Hepatocyte (in vitro differentiated cells): ENCODE results near the gene MAP2K7. TPM values are rescaled to one million over a fixed set of nuclear protein-coding genes. Genes with fewer than 3 reads are reported as not detected.
"Not testable (repeated sequence)": the region's sequence is repeated elsewhere in the genome, so short reads cannot be mapped to it uniquely, and the experiment has no call there.

Experiments
- DNase-seq: peaks from one replicate; pipeline ENCODE4 v3.0.0-alpha.2; 2016; ENCODE audit warnings: low spot score
- H2AFZ ChIP-seq: fragments of 200-600 bp; sonication (generic); 2 replicates; pipeline ENCODE4 v1.6.0; 2016; ENCODE audit warnings: antibody characterized with exemption, mild to moderate bottlenecking
- H3K27ac ChIP-seq: fragments of 200-600 bp; sonication (generic); 2 replicates; pipeline ENCODE4 v1.5.1; 2016; ENCODE audit warnings: mild to moderate bottlenecking
- H3K27me3 ChIP-seq: fragments of 200-600 bp; sonication (generic); 2 replicates; pipeline ENCODE4 v1.6.1; 2016
- H3K36me3 ChIP-seq: fragments of 200-600 bp; sonication (generic); replicated peaks from 2 replicates; pipeline ENCODE4 v1.5.1; 2016; ENCODE audit warnings: low read depth; ENCODE audit not compliant: insufficient read depth
- H3K4me1 ChIP-seq: fragments of 200-600 bp; sonication (generic); 2 replicates; pipeline ENCODE4 v1.5.1; 2016; ENCODE audit warnings: mild to moderate bottlenecking, moderate library complexity; ENCODE audit not compliant: insufficient read depth
- H3K4me2 ChIP-seq: fragments of 200-600 bp; sonication (generic); 2 replicates; pipeline ENCODE4 v1.6.0; 2016
- H3K4me3 ChIP-seq: fragments of 200-600 bp; sonication (generic); 2 replicates; pipeline ENCODE4 v1.5.1; 2016; ENCODE audit warnings: mild to moderate bottlenecking
- H3K79me2 ChIP-seq: fragments of 200-600 bp; sonication (generic); 2 replicates; pipeline ENCODE4 v1.6.0; 2017; ENCODE audit warnings: mild to moderate bottlenecking
- H3K9me2 ChIP-seq: fragments of 200-600 bp; sonication (generic); replicated peaks from 2 replicates; pipeline ENCODE4 v1.6.0; 2017; ENCODE audit warnings: mild to moderate bottlenecking; ENCODE audit not compliant: insufficient read depth
- H3K9me3 ChIP-seq: fragments of 200-600 bp; sonication (generic); 2 replicates; pipeline ENCODE4 v1.5.1; 2016; ENCODE audit warnings: low read depth, mild to moderate bottlenecking
- H4K20me1 ChIP-seq: fragments of 200-600 bp; sonication (generic); 2 replicates; pipeline ENCODE4 v1.6.0; 2016; ENCODE audit warnings: mild to moderate bottlenecking; ENCODE audit not compliant: insufficient read depth, poor library complexity, severe bottlenecking
- CTCF ChIP-seq: fragments of 200-600 bp; sonication (generic); IDR thresholded peaks from 2 replicates; pipeline ENCODE4 v1.5.1; 2016; ENCODE audit warnings: antibody characterized with exemption, mild to moderate bottlenecking; ENCODE audit not compliant: poor library complexity
- EZH2 ChIP-seq: fragments of 200-600 bp; sonication (generic); IDR thresholded peaks from 2 replicates; pipeline ENCODE4 v1.6.1; 2016; ENCODE audit warnings: antibody characterized with exemption, mild to moderate bottlenecking, borderline replicate concordance
- EZH2phosphoT487 ChIP-seq: fragments of 200-600 bp; sonication (generic); IDR thresholded peaks from one replicate; pipeline ENCODE4 v1.6.1; 2018; ENCODE audit warnings: antibody characterized with exemption, mild to moderate bottlenecking, low read depth, moderate library complexity; ENCODE audit not compliant: unreplicated experiment, severe bottlenecking
- WGBS: methylation state at CpG from one replicate; pipeline ENCODE4 v1.1.6; 2016; ENCODE audit warnings: low lambda C conversion rate; ENCODE audit errors: missing lambda C conversion rate; 5-methylcytosine and 5-hydroxymethylcytosine counted together
- polyA plus RNA-seq: library from polyadenylated mRNA; unstranded; fragments of >200 nt; fragmentation: Nextera tagmentation; extraction: Ambion mirVana; gene quantifications from 2 replicates; pipeline ENCODE4 v1.2.1, GENCODE V29; 2016
- total RNA-seq: library from RNA; depleted of rRNA; stranded (reverse); fragments of >200 nt; gene quantifications from 2 replicates; pipeline ENCODE4 v1.2.3, GENCODE V29; 2014

The MAP2K7 gene
- total and polyA plus RNA-seq, 2 experiments from 2014 or later, result 12.8 to 13.6 TPM

- Histone ChIP-seq H3K27me3 (no peaks in the 10 kb centered on the region), H3K27ac (no peak overlapping the region), H4K20me1 (no peaks in the 10 kb centered on the region), H2AFZ (no peak overlapping the region), H3K4me2 (no peak overlapping the region), H3K36me3 (no peaks in the 10 kb centered on the region), H3K9me3 (no peaks in the 10 kb centered on the region), H3K9me2 (no peaks in the 10 kb centered on the region), H3K4me1 (no peaks in the 10 kb centered on the region), H3K4me3 (no peak overlapping the region), H3K79me2 (no peaks in the 10 kb centered on the region)
- TF ChIP-seq CTCF (no peak), EZH2phosphoT487 (no peak), EZH2 (no peak)
- 83% methylated on average over 7 of the region's 7 CpGs for WGBS
- DNase-seq, result no peak
These were observed 49.9 kb downstream of the MAP2K7 start for GRCh38 chr19:7953576-7953975.

- WGBS, result 88% methylated on average over 11 of the region's 11 CpGs
- TF ChIP-seq CTCF (no peak), EZH2phosphoT487 (no peak), EZH2 (no peak)
- no peak overlapping the region for H2AFZ ChIP-seq
- H4K20me1 ChIP-seq, result no peaks in the 10 kb centered on the region
- no peaks in the 10 kb centered on the region for H3K9me2 ChIP-seq
- DNase-seq, result no peak
- H3K9me3 ChIP-seq, result no peaks in the 10 kb centered on the region
- H3K27ac ChIP-seq, result no peak overlapping the region
- H3K4me3 ChIP-seq, result no peak overlapping the region
- no peak overlapping the region for H3K4me2 ChIP-seq
- H3K79me2 ChIP-seq, result no peaks in the 10 kb centered on the region
- no peaks in the 10 kb centered on the region for H3K36me3 ChIP-seq
- H3K27me3 ChIP-seq, result no peaks in the 10 kb centered on the region
- no peaks in the 10 kb centered on the region for H3K4me1 ChIP-seq
These were observed 52.0 kb downstream of the MAP2K7 start for GRCh38 chr19:7955696-7956095.

DNA sequence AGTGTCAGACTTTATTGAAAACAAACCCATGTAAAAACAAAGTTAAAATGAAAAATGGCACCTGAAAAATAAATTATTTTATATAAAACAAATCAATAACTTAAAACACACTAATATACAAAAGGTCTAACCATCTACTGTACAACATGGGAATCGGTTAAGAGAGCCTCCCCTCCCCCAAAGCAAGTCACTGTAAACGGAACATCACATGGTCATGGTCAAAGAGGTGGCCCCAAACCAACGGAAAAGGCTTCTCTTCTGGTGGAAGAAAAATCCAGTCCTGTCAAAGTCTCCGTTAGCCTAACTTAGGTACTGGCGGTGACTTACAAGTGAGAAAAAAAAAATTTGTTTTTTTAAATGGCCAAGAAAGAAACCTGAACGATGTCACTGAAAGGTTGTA lies 55.5 kb downstream of the MAP2K7 start:
- Histone ChIP-seq H4K20me1 (no peaks in the 10 kb centered on the region), H3K9me2 (no peaks in the 10 kb centered on the region), H3K4me1 (peaks cover 6% of the 10 kb centered on the region), H2AFZ (no peak overlapping the region), H3K36me3 (no peaks in the 10 kb centered on the region), H3K4me2 (no peak overlapping the region), H3K4me3 (no peak overlapping the region), H3K27ac (no peak overlapping the region), H3K27me3 (no peaks in the 10 kb centered on the region), H3K9me3 (no peaks in the 10 kb centered on the region), H3K79me2 (no peaks in the 10 kb centered on the region)
- 88% methylated on average over 6 of the region's 6 CpGs for WGBS
- no peak for TF ChIP-seq CTCF
- TF ChIP-seq EZH2, result no peak
- no peak for TF ChIP-seq EZH2phosphoT487
- no peak for DNase-seq

DNA sequence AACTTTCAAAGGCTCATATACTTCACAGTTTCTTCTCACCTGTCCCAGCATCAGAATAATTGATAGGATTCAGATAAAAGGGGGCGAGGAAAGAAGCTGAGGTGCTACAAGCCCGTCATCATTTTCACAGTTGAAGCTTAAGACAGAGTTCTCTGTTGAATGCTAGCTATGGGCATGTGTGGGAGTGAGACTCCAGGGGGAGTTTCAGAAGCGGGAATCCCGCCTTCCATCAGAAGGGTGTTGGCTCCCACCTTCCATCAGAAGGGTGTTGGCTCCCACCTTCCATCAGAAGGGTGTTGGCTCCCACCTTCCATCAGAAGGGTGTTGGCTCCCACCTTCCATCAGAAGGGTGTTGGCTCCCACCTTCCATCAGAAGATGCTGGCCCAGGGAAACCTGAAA lies 57.4 kb downstream of the MAP2K7 start:
- not testable (repeated sequence) for H3K27ac ChIP-seq, H3K4me1 ChIP-seq, H3K4me2 ChIP-seq, H3K4me3 ChIP-seq, H4K20me1 ChIP-seq, DNase-seq, H2AFZ ChIP-seq, H3K27me3 ChIP-seq, H3K9me3 ChIP-seq, H3K9me2 ChIP-seq, H3K79me2 ChIP-seq, H3K36me3 ChIP-seq
- WGBS, result 97% methylated on average over 4 of the region's 4 CpGs
